HG03060 (cell line): ENCODE data around the gene EEFSEC.

Experiments
- ATAC-seq: cut with Tn5 transposase; IDR thresholded peaks from one replicate; pipeline ENCODE4 v1.9.1; 2021; ENCODE audit warnings: low read depth, moderate number of reproducible peaks; ENCODE audit not compliant: unreplicated experiment

EEFSEC gene

DNA sequence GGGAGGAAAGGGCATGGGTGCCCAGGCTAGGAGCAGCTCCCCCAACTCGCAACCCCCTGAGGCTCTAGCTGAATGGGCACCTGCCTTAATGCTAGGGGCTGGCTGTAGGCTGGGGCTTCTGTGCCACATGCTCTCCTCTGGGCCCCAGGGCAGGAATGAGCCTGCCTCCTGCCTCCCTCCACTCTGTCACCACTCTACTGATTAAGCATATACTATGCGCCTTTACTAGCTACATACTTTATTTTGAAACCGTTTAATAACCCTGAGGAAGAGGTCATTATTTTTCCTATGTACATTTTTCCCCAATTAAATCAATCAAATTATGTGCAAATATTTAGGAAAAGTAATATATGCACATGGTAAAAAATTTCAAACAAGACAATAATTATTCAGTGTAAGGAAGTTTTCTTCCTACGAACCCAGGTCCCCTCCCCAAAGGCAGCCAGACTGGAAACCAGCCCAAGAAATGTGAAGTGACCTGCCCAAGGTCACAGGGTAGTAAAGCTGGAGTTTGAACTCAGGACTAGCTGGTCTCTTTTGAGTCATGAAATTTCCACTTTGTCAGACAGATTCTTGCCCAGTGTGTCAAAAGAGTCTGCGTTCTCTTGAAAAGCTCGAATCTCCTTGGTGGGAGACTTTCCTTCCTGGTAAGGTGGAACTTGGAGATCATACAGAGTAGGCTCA lies 190.9 kb downstream of the EEFSEC start:
- no peak for ATAC-seq

DNA sequence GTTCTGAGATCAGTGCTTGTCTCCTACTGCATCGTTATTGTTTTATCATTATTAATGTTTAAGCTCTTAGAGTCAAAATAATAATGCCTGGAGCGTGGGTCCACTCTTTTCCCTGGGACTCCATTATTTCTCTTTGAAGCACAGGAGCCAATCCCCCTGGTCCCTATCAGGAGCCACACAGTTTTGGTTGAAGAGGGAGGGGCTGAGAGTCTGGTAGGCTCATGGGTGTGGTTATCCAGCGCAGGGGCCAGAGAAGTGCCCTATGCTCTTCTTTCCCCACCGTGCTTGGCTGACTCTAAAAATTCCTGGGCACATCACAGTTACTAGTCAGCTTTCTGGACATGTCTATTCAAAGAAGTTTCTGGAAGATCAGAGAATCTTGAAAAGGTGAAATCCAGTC lies 191.9 kb downstream of the EEFSEC start:
- ATAC-seq, result no peak

DNA sequence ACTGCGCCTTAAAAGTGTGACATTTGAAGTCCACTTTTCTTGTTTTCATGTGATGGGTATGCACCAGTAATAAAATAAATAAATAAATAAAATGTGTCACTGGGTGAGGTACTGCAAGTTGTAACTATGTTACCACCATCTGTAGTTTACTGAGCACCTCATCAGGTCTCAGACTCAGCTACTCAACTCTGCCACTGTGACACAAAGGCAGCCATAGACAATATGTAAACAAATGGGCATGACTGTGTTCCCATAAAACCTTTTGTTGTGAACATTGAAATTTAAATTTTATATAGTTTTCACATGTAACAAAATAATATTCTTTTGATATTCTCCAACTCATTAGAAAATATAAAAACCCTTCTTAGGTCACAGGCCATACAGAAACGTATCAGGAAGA lies 193.3 kb downstream of the EEFSEC start:
- no peak for ATAC-seq

DNA sequence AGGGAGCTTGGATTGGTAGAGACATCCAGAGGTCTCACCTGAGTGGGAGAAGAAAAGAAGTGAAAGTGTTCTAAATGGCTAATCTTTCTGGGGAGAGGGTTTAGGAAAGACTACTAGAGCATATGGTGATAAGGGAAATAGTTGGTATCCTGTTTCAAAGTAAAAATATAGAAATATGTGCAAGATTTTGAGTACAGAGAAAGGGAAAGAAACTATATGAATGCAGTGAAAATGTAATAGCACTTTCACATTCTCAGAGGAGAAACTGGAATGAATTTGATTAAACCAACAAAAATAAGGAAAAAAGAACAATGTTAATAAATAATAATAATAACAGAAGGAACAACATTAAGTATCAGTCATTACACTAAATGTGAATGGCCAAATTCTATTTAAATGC lies 194.0 kb downstream of the EEFSEC start:
- ATAC-seq, result no peak

DNA sequence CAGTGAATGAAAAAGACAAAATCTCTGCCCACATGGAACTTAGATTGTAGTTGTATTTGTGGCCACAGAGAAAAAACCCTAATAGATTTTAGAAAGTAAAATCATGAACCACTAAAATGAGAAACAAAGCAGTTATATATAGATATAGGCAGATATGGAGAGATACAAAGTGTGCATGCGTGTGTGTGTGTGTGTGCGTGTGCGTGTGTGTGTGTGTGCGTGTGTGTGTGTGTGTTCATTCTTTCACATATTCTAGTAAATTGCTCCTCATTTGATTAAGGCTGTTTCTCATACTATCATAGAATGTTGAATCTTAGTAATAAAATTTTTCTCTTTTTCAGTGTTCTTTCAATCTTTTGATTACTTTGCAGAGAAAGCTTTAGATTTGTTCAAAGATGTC lies 194.8 kb downstream of the EEFSEC start:
- ATAC-seq, result no peak

DNA sequence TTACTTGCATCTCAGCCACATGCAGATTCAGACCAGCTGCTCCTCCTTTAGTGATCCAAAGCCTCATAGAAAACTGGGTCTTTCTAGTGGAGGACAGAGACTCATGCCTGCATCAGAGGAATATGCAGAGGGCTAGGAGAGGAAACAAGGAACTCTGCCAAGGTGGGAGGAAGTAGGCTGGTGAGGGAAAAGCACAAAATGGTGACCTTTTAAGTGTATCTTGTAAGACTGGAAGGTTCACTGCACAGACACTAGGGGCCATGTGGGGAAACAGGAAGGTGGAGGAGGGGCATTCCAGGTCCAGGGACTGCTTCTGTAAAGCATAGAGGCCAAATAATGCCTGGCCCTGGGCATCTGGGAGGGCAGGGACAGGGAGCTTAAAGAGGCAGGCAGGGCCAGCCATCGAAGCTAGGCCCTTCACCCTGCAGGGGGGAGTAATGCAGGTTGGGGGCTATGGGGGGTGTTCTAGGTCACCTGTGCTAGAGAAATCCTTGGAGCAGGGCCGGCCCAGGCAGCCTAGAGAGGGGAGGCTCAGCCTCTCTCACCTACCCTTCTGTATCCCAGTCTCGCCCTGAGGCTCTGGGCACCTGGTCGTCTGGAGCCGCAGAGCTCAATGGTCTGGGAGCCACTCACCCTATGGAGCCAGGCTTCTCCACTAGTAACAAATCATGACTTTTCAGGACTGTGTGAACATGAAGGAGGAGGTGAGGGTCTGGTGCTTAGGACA lies 195.7 kb downstream of the EEFSEC start:
- no peak for ATAC-seq

DNA sequence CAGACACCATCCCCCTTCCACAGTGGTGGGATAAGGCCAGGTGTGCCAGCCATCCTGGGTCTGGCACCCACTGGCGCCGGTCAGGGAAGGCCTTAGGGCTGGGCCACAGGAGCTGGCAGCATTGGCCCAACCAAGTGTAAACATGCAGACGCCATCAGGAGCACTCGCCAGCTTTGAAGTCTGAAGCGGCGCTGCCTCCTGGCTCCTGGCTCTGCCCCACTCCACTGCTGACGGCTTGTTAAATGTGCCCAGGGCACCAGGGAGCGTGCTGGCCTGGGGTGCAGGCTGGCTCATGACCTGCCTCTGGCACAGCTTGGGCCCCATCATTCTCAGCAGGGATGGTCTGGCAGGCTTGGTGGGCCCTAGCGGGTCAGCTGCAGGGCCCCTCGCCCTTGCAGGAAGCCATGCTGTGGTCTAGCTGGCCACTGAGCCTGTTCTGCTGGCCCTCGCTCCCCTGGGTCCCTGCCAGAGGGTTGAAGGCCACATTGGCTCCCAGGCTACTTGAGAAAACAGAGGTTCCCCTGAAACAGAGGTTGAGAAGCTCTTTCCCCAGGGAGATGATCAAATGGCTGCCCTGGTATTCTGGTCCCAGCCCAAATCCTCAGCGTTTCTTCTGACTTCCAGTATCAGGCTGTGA lies 196.8 kb downstream of the EEFSEC start:
- no peak for ATAC-seq

DNA sequence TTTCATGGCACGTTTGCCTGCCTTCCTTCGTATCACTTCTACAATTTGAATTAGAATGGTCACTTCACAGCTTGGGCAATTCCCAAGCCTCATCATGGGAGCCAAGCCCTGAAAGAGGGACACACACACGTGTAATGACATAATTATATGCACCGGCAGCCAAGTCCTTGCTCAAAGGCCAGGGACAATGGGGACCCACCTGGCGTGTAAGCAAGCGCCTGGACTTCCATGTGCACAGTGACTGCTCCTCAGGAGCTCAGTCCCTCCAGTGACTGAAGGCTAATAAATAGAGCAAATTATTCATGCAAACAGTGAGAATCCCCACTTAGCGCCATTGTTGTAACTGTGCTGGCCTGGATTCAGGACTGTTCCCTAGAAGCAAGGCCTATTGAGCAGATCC lies 198.3 kb downstream of the EEFSEC start:
- ATAC-seq, result no peak

DNA sequence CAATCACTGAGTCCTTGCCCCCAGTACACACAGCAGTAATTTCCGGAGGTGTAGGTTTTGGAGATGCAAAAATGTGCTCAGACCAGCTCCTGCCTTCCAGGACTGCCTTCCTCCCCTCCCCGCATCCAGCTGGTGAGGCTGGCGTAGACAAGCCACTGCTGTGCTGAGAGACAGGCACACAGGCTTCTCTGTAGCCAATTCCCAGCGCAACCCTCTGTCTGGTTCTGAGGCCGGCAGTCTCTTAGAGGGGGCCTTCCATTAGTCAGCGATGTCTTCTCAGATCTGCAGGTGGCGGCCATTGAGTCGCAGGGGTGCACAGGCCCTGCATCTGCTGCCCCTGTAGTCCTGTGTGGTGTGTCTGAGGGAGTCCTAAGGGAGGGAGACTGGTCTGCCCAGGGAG lies 199.0 kb downstream of the EEFSEC start:
- ATAC-seq, result no peak

DNA sequence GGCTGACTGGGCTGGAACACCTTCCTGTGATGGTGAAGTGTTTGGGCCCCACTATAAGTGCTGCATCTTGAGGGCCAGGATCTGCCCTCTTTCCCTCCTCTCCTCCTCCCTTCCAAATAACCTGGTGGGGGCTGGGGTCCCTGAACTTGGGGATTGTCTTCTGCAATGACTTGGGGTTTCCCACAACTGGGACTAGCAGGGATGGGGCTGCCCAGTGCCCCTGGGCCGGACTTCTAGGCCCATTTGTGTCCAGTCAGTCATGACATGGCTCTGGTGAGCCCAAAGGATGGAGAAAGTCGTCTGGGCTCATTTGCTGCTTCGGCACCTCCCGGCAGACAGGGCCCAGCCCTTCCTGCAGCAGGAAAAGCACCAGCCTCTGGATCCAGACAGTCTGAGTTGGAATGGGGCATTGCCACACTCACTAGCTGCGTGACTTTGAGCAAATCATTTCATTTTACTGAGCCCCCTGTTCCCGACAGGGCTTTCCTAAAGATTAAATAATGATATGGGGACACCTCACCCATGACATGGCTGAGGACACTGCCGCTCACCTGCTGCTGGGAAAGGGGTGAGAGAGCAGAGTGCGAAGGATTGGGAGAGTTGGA lies 200.2 kb downstream of the EEFSEC start:
- no peak for ATAC-seq

DNA sequence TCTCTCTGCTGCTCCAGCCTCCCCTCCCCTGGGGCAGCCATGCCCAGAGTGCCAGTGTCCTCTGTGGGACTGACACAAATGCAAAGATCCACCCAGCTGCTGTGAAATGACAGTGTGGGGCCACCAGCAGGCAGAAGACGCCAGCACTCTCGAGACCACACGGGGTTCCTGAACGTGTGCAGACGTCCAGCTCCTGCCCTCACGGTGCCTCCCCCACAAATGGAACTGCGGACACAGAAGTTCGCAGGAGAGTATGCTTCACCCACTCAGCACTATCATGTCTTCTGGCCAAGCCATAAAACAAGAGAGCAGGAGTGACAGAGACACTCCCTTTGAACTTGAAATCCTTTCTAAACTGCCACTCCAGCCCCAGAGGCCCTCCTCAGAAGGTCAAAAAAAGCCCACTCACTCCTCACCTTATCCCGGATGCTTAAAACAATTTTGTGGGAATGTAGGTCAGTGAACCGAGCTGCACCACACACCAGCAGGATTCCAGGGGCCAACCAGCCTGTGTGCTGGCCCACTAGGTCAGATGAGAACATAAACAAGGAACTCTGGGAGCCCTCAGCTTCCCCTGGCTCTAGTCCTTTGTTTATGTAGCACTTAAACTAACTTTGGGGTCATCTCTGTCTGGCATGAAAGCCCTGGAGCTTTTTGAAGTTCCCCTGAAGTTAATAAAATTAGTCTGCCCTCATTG lies 200.9 kb downstream of the EEFSEC start:
- no peak for ATAC-seq

DNA sequence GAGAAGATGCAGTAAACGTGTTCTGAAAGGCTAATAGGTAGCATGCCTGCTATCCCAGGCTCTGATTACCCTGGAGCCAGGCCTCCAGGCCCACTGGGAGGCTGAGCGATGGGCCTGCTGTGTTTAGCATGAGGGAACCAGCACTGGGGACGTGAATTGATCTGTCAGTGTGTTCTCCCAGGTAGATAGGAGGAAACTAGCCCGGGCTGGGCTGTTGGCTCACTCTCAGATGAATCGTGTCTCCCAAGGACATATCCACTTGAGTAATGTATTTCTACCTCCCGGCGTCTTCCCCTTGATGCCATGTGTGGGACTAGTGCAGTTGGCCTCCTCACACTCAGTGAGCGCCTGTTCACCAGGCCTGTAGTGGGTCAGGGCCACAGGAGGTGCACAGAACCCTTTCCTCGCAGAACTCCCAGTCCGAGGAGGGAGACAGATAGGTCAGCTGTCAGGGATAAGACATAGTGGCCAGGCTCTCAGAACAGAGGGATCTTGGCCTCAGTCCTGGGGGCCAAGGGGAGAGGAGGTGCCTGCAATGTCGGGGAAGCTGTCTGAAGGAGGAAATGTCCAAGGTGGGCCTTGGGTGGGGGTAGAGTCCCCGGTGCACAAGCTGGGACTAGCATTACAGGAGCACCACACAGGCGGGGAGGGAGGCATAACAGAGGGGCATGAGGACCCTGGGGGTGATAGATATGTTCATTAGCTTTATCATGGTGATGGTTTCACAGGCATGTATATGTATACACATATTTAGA lies 201.7 kb downstream of the EEFSEC start:
- no peak for ATAC-seq

DNA sequence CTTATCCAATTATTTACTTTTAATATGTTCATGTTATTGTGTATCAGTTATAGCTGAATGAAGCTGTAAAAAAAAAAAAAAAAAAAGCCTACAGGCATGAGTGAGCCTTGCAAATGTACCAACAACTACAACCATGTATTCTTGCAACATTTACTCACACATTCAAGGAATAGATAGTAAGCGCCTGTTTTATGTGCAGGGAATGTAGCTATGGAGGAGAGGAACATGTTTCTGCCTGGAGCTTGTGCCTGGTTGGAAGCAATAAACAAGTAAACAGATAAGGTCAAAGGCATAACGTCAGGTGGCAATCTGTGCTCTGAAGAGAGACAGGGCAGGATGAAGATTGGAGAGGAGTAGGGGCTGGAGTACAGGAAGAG lies 202.2 kb downstream of the EEFSEC start:
- ATAC-seq, result no peak

DNA sequence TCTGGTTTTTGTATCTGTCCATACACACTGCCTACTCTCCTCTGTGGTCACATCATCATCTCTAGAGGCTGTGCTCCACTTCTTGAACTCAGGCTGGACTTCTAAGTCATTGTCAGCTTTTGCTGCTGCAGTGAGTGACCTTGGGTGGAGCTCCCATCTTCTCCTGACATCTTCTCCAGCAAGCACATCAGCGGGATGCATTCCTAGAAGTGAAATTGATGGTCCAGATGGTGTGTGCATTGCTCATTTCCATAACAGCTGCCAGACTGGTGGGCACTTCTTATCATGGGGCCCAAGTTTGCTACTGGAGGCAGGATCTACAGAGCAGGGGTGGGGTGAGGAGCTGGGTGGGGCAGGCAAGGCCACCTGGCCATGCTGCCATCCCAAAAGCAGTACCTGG lies 203.5 kb downstream of the EEFSEC start:
- ATAC-seq, result no peak

DNA sequence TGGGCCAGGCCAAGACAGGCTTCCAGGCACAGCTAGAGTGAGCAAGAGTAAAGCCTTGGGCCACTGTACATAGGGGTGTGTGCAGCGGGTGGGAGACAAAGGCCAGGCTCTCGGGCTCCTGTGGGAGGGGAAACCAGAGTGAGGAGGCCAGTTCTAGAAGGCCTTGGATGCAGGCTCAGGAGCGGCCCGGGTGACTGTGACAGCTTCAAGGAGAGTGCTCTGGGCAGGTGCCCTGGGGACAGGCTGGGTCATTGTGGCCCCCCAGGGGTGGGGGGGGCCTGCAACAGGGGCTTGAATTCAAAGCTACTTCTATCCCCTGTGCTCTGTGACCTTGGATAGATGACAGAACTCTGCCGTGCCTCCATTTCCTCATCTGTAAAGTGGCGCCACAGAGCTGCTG lies 204.3 kb downstream of the EEFSEC start:
- ATAC-seq, result no peak

DNA sequence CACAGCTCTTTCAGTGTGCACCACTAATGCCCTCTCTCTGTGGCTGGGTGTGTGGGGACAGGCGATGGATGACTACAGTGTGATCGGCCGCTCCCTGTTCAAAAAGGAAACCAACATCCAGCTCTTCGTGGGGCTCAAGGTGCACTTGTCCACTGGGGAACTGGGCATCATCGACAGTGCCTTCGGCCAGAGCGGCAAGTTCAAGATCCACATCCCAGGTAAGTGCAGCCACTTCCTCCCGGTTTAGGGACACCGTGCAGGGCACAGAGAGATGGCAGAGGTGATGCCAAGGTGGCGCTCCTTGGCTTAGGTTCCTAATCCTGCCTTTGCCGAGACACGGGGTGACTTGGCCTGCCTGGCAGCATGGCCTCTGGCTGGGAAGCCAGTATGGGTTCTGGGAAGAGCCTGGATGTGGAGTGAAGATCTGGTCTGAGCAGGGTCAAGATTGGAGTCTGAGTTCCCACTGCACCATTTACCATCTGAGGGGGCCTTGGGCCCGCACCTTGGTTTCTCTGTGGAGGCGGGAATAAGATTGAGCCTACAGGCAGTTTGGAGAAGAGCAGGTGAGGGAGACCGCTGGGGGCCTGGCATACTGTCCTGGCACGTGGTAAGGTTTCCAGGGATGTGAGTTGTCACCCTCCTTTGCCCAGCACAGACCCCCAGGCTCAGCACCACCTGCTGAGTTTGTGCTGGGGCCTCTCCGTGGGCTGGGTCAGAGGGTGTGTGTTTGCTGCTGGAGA lies 205.0 kb downstream of the EEFSEC start:
- no peak for ATAC-seq

DNA sequence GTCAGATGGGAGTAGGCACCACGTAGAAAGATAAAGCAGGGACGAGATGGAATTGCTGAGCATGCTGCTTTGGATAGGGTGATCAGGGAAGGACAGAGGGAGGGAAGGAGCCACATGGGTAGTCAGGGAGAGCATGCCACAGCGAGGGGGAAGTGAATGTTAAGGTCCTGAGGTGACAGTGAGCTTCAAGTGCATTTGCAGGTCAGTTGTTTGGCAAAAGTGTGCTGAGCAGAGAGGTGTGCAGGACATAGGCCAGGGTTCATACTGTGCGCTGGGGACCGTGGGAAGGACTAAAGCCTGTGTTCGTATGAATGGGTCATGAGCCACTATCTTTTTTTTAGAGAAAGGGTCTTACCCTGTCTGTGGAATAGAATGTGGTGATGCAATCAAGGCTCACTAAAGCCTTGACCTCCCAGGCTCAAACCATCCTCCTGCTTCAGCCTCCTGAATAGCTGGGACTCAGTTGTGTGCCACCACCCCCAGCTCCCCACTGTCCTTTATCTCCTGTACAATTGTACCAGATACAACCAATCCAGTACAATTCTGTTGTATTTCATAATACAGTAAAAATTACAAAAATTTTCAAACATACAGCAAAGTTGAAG lies 205.9 kb downstream of the EEFSEC start:
- ATAC-seq, result no peak

DNA sequence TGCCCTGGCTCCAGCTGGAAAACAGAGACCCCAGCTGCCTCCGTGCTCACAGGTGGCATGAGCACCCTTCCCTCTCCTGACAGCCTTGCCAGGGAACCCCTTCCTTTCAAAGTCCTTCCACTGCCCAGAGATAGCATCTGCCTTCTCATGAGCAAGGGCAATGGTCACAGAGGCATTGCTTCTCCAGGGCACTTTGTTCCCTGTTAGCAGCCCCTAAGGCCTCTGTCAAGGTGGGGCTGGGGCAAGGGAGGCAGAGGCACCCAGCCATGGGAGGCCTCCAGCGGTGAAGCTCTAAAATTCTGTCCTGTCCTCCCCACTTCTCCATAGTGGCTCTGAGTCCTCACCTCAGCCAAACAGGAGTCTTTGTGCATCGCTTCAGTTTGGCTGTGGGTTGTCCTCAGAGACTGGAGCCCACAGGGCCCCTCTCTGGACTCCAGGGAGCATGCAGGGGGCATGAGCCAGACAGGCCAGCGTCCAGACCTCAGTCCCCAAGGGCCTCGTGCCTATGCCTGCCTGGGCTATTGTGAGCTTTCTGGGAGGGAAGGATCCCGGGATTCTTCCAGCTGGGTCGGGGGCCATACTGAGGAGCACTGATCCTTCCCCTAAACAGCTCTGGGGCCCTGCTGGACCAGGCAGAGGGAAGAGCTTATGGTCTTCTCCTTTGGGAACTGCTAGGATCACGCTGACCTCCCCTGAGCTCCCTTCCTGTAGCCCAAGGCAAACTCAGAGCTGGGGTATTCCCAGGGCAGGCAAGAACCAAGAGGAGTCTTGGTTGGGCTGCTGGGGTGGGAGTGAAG lies 206.8 kb downstream of the EEFSEC start:
- no peak for ATAC-seq
